Prostate gland (tissue), 2 donors: Measurements from ENCODE around the gene SULT4A1. TPM values are rescaled to one million over a fixed set of nuclear protein-coding genes. Genes with fewer than 3 reads are reported as not detected.

Experiments used
- DNase-seq: peaks from one replicate; pipeline ENCODE4 v3.0.0-alpha.2; 2019; ENCODE audit warnings: low spot score
- H3K27ac ChIP-seq, 2 donors: fragments of 200-600 bp; sonication (generic); 2 replicates each; pipeline ENCODE4 v1.5.1; 2017 to 2019
- H3K27me3 ChIP-seq: fragments of 200-600 bp; sonication (generic); replicated peaks from 2 replicates; pipeline ENCODE4 v1.5.1; 2019; ENCODE audit not compliant: insufficient read depth
- H3K36me3 ChIP-seq, 2 donors: fragments of 200-600 bp; sonication (generic); 1 replicate in 1 of 2; 2 replicates in 1 of 2; pipeline versions ENCODE4 v1.5.1 to v1.8.1; 2017 to 2019
- H3K4me1 ChIP-seq: fragments of 200-600 bp; sonication (generic); replicated peaks from 2 replicates; pipeline ENCODE4 v1.5.1; 2019
- H3K4me3 ChIP-seq, 2 donors: fragments of 200-600 bp; sonication (generic); 2 replicates each; pipeline ENCODE4 v1.5.1; 2017 to 2019
- H3K9me3 ChIP-seq: fragments of 200-600 bp; sonication (generic); 2 replicates; pipeline ENCODE4 v1.5.1; 2017
- POLR2A ChIP-seq: fragments of 450-650 bp; IDR thresholded peaks from one replicate; pipeline ENCODE4 v1.6.1; 2016; ENCODE audit warnings: antibody characterized with exemption, mild to moderate bottlenecking
- POLR2AphosphoS5 ChIP-seq: sonication (generic); formaldehyde crosslinking; IDR thresholded peaks from one replicate; pipeline ENCODE4 v1.6.1; 2017; ENCODE audit warnings: antibody characterized with exemption
- WGBS: methylation state at CpG from one replicate; pipeline ENCODE4 v1.1.5; 2018; 5-methylcytosine and 5-hydroxymethylcytosine counted together
- intact Hi-C: fragments of 100-400 bp; cut with DNase I; formaldehyde crosslinking; loops from one replicate; pipeline ENCODE4 v1.14.2; 2022
- total RNA-seq, 2 donors: library from RNA; depleted of rRNA; stranded (reverse); fragments of >200 nt; gene quantifications; one replicate each; pipeline ENCODE4 v1.1.0, GENCODE V29; 2016
- TF ChIP-seq, protein P1 (sequence below), 4 experiments: fragments of 200-600 bp in 2 of 4; fragments of 450-650 bp in 2 of 4; sonication (generic) in 2 of 4; IDR thresholded peaks; 1 replicate in 3 of 4; 2 replicates in 1 of 4; pipeline ENCODE4 v1.5.1; 2016 to 2019; ENCODE audit warnings: antibody characterized with exemption in 4 of 4, mild to moderate bottlenecking in 2 of 4, moderate library complexity in 2 of 4

The SULT4A1 gene
- total RNA-seq, 2 donors from 2014 or later = 0.14 to 3.3 TPM

DNA sequence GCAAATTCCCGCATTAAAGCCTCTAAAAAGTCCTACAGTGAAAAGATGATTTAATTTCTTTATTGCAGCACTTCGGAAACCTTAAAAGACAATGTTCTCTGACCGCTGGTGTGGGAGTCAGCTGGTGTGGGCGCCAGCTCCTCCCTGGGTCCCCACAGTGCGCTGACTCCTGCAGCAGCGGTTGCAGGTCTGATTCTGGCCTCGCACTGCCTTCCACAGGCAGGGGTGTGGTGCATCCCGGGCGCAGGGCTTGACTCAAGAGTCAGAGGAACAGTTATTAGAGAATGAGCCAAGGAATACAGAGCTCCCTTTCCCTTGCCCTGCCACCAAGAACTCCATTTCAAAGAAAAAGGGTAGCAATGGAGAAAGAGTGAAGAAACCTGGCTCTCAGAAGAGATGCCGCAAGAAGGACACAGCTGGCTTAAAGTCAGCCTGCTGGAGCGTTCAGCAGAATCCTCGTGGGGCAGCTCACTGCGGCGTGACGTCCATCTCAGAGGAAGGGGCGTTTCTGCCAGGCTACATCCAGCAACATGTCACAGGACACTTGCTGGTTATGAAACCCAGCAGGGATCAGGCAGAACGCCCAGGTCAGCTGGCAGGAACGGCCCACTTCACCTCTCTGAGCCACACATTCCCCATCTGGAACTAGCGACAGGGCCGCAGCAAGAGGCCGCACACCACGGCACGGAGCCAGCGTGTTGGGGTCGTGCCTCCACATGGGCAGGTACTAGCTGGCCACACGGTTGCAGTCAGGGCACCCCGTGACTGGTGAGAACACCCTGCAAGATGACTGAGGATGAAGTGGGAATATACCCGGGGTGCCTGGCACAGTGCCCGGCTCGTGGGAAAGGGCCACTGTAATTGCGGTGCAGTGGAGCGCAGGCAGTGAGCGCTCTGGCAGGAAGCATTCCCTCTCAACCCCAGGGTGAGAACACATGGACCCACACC is 32.1 kb downstream of the SULT4A1 start:
- 64% methylated on average over 33 of the region's 33 CpGs for WGBS

DNA sequence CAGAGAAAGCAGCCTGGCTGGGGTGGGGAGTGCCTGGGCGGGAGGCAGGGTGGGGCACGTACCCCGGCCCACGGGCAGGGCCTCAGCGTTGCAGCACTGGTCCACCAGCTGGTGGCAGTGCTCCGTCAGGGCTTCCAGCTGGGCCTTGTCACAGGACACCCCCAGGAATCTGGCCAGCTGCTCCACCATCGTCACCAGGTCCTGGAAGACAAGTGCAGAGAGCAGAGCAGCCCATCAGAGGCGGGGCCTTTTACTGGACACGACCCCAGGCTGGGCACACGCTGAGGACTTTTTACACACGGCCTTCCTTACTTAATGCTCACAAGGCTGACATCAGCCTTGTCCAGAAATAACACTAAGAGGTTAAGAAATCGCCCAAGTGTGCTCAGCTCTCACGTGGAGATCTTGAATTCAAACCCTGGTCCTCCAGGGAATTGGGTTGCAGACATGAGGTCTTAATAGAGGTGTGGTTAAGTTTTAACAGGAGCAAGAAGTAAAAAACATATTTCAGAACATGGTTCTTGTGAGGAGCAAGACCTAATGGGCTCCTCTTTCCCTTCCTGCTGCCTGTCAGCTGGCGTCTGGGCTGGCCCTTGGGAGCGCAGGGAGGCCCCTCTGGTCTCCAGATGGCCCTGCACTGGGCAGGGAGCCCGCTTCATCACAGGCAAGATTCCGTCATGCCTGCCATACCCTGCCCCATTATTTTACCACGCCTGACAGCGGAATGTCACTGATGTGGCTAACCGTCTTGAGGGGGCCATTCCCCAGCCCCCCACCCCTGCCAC is 33.1 kb downstream of the SULT4A1 start:
- TF ChIP-seq POLR2A (no peak), POLR2AphosphoS5 (no peak)
- TF ChIP-seq, protein P1, sequence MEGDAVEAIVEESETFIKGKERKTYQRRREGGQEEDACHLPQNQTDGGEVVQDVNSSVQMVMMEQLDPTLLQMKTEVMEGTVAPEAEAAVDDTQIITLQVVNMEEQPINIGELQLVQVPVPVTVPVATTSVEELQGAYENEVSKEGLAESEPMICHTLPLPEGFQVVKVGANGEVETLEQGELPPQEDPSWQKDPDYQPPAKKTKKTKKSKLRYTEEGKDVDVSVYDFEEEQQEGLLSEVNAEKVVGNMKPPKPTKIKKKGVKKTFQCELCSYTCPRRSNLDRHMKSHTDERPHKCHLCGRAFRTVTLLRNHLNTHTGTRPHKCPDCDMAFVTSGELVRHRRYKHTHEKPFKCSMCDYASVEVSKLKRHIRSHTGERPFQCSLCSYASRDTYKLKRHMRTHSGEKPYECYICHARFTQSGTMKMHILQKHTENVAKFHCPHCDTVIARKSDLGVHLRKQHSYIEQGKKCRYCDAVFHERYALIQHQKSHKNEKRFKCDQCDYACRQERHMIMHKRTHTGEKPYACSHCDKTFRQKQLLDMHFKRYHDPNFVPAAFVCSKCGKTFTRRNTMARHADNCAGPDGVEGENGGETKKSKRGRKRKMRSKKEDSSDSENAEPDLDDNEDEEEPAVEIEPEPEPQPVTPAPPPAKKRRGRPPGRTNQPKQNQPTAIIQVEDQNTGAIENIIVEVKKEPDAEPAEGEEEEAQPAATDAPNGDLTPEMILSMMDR (IDR thresholded peaks at IDR 0.05) = no peak
- DNase-seq = no peak
- H3K27me3 ChIP-seq = no peaks in the 10 kb centered on the region
- H3K27ac ChIP-seq = no peak overlapping the region
- WGBS = 67% methylated on average over 14 of the region's 20 CpGs
- H3K4me1 ChIP-seq = no peaks in the 10 kb centered on the region
- H3K36me3 ChIP-seq = no peaks in the 10 kb centered on the region
- intact Hi-C loops = no loop called here
- no peak overlapping the region for H3K4me3 ChIP-seq
- H3K9me3 ChIP-seq = no peaks in the 10 kb centered on the region

More for the DNA sequence above, 32.1 kb downstream of the SULT4A1 start:
- Histone ChIP-seq H3K27me3 (no peaks in the 10 kb centered on the region), H3K27ac (no peak overlapping the region), H3K4me3 (no peak overlapping the region), H3K36me3 (no peaks in the 10 kb centered on the region), H3K4me1 (no peaks in the 10 kb centered on the region), H3K9me3 (no peaks in the 10 kb centered on the region)
- no peak for DNase-seq
- intact Hi-C loops = no loop called here
- TF ChIP-seq, protein P1 (IDR thresholded peaks at IDR 0.05) = no peak
- TF ChIP-seq POLR2AphosphoS5 = no peak
- TF ChIP-seq POLR2A = no peak

DNA sequence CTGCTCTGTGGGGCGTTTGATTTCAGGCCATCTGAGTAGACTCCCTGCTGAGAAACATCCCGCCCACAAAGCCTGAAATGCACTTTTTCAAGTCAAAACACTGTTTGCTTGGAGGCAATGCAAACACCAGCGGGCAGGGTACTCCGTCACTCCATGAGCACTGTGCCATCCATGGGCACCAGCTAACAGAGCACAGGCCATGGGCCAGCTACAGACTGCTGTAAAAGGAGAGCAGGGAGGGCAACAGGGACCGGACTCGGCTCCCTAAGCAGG is 33.7 kb downstream of the SULT4A1 start:
- Histone ChIP-seq H3K4me3 (no peak overlapping the region), H3K36me3 (no peaks in the 10 kb centered on the region), H3K27ac (no peak overlapping the region), H3K9me3 (no peaks in the 10 kb centered on the region), H3K4me1 (no peaks in the 10 kb centered on the region), H3K27me3 (no peaks in the 10 kb centered on the region)
- no peak for DNase-seq
- intact Hi-C loops = no loop called here
- TF ChIP-seq POLR2AphosphoS5 (no peak), POLR2A (no peak)
- TF ChIP-seq, protein P1 (IDR thresholded peaks at IDR 0.05) = no peak
- WGBS = 72% methylated on average over 5 of the region's 6 CpGs

DNA sequence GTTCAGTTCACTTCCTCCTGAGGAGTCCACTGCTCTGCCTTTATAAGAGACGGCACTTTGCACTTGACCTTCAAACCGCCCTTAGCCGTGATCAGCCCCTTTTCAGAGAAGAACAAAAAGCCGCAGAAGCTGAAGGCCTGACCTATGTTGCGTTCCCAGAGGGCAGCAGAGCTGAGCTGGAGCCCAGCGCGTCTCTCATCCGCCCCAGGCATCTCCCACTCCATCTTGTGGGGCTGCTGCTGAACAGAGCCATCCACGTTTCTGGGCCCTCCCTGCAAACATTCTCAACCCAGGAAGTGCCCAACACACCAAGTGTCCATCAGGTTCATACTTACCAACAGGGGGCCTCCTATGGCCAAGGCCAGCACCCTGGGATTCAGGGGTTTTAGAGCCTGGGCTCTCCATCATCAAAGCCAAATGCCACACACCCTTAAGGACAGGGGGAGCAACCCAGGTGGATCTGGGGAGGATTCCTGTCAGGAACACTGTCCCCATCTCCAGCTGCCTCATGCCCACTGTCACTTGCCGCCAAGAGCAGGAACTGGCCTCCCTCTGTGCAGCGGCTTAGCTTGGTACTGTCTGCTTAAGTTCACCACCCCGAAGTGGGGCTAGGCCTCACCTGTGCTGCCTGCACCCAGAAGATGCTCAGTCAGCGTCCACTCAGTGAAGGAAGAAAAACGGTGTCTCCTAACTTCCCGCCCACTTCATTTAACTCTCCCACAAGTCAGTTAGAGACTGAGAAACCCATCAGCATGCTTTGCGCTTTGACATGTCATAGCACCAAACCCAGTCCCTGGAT is 34.2 kb downstream of the SULT4A1 start:
- intact Hi-C loops = no loop called here
- TF ChIP-seq POLR2AphosphoS5 (no peak), POLR2A (no peak)
- TF ChIP-seq, protein P1 (IDR thresholded peaks at IDR 0.05) = no peak
- H3K27me3 ChIP-seq = no peaks in the 10 kb centered on the region
- H3K36me3 ChIP-seq = no peaks in the 10 kb centered on the region
- no peak for DNase-seq
- no peak overlapping the region for H3K4me3 ChIP-seq
- H3K9me3 ChIP-seq = no peaks in the 10 kb centered on the region
- WGBS = 91% methylated on average over 16 of the region's 16 CpGs
- H3K4me1 ChIP-seq = no peaks in the 10 kb centered on the region
- H3K27ac ChIP-seq = no peak overlapping the region
